Measurements from ENCODE around the gene ANKS4B.

The ANKS4B gene

DNA sequence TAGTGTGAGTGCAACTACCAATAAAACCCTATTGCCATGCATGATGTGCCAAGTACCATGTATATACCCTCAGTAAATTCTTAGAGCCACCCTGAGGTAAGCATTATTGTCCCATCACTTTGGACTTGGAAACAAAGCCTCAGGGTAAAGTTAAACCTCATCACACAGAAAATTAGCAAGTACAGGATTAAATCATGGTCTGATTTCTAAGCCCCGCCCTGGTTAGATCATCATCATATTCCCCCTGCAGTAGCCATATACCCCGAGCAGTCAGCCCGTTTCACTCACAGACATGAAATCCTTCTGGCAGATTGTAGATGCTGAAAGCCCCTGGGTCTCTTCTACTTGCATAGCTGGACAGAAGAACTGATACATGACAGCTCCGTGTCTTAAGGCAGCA is 26.9 kb upstream of the ANKS4B start:
- H3K4me3 ChIP-seq (replicated peaks; ENCODE audit: low read depth, low read length): no peak overlapping the region
- no peak for TF ChIP-seq CTCF (IDR thresholded peaks at IDR 0.05; ENCODE audit: insufficient read depth, low read length, poor library complexity, severe bottlenecking)
- H3K27me3 ChIP-seq (replicated peaks; ENCODE audit: control insufficient read depth, insufficient read depth, low read length): no peaks in the 10 kb centered on the region; the same call in 1 of the 2 replicates
- no peak for DNase-seq (ENCODE audit: extremely low read depth, insufficient read length)
- H3K36me3 ChIP-seq (ENCODE audit: control insufficient read depth, insufficient read depth, low read length): no peaks in the 10 kb centered on the region

DNA sequence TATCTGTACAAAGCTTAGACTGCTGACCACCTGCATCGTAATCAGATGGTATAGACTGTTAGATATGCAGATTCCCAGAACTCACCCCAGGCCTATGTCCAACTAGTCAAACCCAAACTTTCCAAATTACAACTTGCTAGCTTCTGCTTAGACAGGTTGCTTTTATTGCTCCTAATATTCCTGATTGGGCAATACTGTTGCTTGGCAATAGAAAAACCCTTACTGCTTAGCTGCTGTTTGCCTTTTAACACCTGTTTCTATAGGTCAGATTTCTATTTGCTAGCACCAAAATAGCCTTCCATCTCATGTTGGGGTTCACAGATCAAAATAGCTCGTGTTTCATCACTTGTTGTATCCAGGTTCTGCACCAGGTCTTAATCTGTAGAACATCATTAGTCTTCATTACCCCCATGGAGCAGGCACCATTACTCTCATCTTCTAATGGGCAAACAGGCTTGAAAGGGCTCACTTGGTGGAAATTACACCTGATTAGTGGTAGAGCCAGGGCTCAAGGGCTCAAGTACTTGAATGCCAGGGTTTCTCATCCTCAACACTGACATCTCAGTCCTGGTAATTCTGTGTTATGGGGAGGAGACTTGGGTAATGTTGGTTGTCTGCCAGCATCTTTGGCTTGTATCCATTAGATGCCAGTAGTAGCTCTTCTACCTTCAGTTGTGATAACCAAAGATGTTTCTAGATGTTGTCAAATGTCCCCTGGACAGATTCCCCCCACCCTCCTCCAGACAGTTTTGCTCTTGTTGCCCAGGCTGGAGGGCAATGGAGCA is 24.9 kb upstream of the ANKS4B start:
- Histone ChIP-seq H3K4me3 (replicated peaks; ENCODE audit: low read depth, low read length) (no peak overlapping the region), H3K36me3 (ENCODE audit: control insufficient read depth, insufficient read depth, low read length) (no peaks in the 10 kb centered on the region), H3K27me3 (replicated peaks; ENCODE audit: control insufficient read depth, insufficient read depth, low read length) (no peaks in the 10 kb centered on the region; the same call in 1 of the 2 replicates)
- DNase-seq (ENCODE audit: extremely low read depth, insufficient read length): no peak
- no peak for TF ChIP-seq CTCF (IDR thresholded peaks at IDR 0.05; ENCODE audit: insufficient read depth, low read length, poor library complexity, severe bottlenecking)

GRCh38 chr16:21211486-21211885 is 22.0 kb upstream of the ANKS4B start, which contains the start of gene ZP2:
Gene ZP2 (minus strand): TSS chr16:21211574. CDS start chr16:21211547, 27 bp downstream.
- Histone ChIP-seq H3K4me3 (replicated peaks; ENCODE audit: low read depth, low read length) (no peak within 1 kb of the TSS), H3K27me3 (replicated peaks; ENCODE audit: control insufficient read depth, insufficient read depth, low read length) (no peaks in the 10 kb centered on the region), H3K36me3 (ENCODE audit: control insufficient read depth, insufficient read depth, low read length) (no peaks in the 10 kb centered on the region)
- no peak for TF ChIP-seq CTCF (IDR thresholded peaks at IDR 0.05; ENCODE audit: insufficient read depth, low read length, poor library complexity, severe bottlenecking)
- DNase-seq (ENCODE audit: extremely low read depth, insufficient read length): no peak

GRCh38 chr16:21214086-21214485 is 19.4 kb upstream of the ANKS4B start:
- no peak for TF ChIP-seq CTCF (IDR thresholded peaks at IDR 0.05; ENCODE audit: insufficient read depth, low read length, poor library complexity, severe bottlenecking)
- no peak overlapping the region for H3K4me3 ChIP-seq (replicated peaks; ENCODE audit: low read depth, low read length)
- H3K27me3 ChIP-seq (replicated peaks; ENCODE audit: control insufficient read depth, insufficient read depth, low read length): no peaks in the 10 kb centered on the region
- DNase-seq (ENCODE audit: extremely low read depth, insufficient read length): no peak
- H3K36me3 ChIP-seq (ENCODE audit: control insufficient read depth, insufficient read depth, low read length): no peaks in the 10 kb centered on the region

- DNase-seq (ENCODE audit: extremely low read depth, insufficient read length): no peak
- Histone ChIP-seq H3K27me3 (replicated peaks; ENCODE audit: control insufficient read depth, insufficient read depth, low read length) (no peaks in the 10 kb centered on the region), H3K4me3 (replicated peaks; ENCODE audit: low read depth, low read length) (no peak overlapping the region), H3K36me3 (ENCODE audit: control insufficient read depth, insufficient read depth, low read length) (no peaks in the 10 kb centered on the region)
- TF ChIP-seq CTCF (IDR thresholded peaks at IDR 0.05; ENCODE audit: insufficient read depth, low read length, poor library complexity, severe bottlenecking): no peak
These were observed 16.4 kb upstream of the ANKS4B start for GRCh38 chr16:21217121-21217520.

Measured in GM06990 (cell line).